Colon (tissue), 2 donors: ENCODE results near the gene MYO1D.

ENCODE experiments used
- FAIRE-seq: peaks from 2 replicates; lab custom pipeline; 2012; peaks lifted over from hg19 to GRCh38; lab: Jason Lieb, UNC
- donor health status: control.
- donor health status: control.

The MYO1D gene

DNA sequence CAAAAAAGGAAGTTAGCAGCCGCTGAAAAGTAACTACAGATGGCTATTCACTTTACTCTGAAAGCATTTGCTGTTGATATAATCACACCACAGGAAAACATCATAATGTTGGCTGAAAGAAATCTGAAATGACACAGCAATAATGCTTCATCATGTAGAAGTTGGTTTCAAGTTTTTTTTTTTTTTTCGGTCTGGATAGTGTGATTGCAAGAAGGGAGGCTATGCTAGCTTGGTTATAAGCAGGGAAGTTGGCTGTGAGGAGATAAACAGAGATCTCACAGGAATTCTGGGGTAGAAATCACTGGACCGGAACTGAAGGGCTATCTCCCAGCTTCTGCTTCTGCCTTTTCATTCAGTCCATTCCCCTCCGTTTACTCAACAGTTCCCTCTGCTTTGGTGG is 57.9 kb downstream of the MYO1D start:
- FAIRE-seq, result no peak

DNA sequence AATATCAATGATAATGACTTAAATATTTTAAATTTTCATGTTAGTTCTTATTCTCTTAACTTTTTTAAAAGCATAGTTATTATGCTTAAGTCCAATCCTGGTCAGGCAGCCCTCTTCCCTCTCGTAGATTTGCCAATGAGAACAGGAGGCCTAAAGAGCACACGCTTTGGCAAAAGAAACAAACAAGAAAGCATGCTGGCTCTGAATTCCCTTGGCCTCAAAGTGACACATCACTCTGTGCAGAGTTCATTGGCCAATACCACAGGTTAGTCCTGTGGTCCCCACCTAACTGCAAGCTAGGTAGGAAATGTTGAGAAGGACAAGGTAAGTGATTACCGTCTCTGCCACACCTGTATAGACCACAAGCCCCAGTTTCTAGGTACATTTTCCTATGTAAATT is 61.5 kb downstream of the MYO1D start:
- no peak for FAIRE-seq

DNA sequence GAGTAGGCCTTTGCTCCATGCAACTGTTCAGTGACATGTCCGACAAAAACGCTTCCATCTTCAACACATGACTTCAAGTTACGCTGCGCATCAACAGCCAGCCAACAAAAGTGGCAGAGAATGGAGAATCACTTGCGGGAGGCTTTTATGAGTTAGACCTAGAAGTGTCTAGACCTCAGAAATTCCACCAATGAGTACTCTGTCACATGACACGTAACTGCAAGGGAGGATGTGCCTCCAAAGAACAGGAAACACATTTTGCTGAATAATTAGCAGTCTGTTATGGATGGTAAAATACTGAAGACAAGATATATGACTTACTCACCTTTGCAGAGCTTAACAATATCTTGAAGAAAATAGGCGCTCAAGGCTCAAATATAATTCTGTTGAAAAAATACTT is 62.1 kb downstream of the MYO1D start:
- FAIRE-seq, result no peak

DNA sequence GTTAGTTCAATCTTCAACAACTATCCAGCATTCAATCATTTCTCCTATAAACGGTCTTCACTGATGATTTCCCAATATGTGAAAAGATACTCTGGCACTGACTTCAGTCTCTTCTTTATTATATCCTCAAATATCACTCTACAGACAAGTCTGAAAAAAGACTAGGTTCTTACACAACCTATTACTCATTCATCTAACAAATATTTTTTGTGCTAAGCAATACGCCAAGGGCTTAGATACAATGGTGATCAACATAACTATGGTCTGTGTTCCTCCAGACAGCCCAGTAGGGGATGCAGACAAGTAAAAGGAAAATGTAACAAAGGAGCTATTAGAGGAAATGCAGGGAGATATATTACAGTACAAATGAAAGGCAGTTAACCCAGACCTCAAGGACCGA is 63.9 kb downstream of the MYO1D start:
- FAIRE-seq, result no peak

DNA sequence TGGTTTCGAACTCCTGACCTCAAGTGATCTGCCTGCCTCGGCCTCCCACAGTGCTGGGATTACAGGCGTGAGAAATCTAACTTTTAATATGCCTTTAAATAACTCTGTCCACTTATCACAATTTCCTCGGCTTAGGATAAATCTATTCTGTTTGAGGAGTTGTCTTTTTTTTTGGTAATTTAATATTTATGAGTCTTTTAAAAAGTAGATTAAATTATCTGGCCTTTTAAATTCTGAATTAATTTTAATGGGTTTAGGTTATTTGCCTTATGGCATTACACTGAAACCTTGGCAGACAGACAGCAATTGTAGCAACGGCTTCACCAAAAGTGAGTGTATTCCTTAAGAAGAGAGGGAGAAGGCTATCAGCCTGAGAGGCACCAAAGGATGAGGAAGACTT is 66.2 kb downstream of the MYO1D start:
- no peak for FAIRE-seq

DNA sequence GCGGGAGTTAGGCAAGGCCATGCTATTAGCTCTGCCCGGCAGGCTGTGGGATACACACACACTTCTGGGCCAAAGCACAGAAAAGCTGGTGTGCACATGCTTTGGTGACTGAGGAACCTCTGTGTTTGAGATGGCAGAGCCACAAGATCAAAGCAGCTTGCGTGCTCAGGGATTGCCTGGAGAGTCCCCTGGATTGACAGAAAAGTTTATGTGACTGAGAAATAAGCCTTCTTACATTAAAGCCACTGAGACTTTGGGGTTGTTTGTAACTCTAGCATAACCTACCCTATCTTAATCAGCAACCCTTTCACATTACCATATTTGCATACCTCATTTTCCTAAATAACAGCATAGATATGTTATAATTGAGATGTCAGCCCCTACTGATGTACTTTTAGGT is 69.3 kb downstream of the MYO1D start:
- FAIRE-seq, result no peak

DNA sequence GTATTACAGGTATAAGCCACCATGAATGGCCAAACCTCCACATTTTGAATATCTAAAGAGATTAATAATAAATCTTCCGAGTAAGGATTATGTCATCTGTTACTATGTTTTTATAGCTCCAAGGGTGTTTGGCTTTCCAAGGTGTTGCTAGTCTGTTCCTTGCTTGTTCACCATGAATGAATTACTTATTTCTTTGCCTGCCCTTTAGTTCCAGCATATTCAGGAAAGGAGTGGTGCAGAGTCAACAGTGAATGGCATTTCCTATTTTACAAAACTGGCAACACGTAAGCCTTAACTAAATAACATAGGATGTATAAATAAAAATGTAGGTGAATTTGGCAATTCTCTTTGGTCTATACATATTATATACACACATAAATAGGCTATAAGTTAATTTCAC is 70.3 kb downstream of the MYO1D start:
- FAIRE-seq, result peak; percentile 84

DNA sequence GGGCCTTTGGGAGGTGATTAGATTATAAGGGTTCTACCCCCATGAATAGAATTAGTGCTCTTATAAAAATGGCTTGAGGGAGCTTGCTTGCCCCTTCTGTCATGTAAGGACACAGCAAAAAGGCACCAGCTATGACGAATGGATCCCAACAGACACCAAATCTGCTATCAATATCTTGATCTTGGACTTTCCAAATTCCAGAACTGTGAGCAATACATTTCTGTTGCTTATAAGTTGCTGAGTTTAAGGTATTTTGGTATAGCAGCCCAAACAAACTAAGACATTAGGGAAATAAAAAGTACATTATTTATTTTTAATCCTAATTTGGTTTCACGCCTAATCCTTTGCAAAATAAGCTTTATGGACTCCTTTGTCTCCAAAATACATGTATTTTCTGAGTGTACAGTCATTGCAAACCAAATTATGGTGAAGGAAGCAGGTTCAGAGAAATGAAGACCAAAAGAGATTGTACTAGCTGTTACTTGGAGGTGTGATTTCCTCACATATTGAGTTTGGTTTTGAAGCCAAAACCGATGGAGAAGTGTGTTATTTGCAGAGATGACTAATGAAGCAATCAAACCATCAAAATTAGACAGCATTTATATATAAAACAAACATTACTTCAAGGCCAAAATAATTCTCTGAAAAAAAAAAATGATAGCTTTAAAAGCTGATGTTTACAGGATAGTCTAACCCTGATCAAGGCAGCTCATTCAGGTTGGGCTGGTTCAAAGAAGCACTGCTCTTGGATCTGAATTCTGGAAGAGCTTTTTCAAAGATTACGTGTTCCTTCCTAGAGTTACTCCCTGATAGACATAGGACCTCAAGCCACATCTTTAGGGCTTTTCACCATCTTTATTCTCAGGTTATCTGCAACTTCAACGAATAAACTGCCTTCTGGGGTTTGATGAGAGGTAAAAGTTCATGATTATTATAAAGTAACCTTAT is 71.6 kb downstream of the MYO1D start:
- FAIRE-seq, result no peak

DNA sequence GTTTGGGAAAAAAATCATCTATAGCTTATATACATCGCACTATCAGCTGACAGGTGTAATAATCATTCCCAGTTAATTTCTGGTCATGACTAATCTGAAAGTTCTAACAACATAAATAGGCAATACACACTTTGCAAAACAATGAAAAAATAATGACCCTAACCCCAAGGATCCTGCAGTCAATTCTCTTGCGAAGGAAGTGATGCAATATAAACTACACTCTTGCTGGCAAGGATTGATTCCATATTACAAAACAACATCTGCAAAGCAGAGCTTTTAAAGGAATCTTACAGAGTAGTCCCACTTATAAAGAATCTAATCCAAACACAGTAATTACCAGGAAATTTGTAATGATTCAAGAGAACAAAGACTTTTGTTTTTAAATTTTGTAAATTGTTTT is 73.4 kb downstream of the MYO1D start:
- FAIRE-seq, result no peak

DNA sequence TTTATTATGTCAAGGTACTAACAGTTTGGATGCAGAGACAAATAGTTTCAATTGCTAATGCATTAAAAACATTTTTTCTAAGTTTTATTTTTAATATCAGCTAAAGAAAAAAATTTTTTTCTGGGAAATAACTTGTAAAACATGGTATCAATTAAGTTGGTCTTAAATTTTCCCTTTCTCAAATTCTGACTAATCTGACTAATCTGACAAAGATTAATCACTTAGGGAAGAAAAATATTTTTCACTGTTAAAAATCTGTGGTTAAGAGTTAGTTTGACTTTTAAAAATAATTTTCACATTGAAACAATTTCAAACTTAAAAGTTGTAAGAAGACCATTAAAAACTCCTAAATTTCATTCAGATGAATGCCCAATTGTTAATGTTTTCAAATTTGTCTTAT is 74.6 kb downstream of the MYO1D start:
- no peak for FAIRE-seq

DNA sequence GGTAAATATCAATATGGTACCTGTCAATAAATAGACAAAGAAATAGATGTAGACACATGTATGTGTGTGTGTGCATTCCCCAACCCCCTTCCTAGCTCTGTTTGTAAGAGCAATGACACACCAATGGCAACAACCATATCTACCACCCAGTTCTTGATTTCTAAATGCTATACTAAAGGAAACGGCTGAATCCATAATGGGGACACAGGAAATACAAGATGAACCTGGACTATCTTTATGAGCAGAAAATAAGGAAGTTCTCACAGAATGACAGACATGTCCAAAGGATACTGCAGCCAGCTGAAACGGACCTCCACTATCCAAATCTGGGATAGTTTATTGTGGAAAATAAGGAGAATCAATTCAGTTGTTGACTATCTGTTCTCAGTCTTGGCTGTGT is 75.3 kb downstream of the MYO1D start:
- FAIRE-seq, result no peak

DNA sequence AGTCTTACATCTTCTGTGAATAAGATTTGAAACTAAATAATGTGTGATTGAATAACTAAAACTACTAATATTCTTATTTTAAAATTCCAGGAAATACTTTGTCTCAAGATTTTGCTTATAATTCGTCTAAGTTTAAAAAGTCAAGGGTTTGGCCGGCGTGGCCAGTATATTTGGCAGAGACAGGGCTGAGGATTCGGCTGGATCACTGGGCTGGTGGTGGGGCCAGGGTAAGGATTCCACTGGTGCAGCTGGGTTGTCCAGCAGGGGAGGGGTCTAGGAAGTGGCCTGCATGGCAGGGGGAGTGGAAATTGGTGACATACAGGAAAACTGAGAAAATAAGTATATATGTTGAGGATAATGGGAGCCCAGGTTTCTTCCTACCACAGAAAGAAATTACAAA is 75.7 kb downstream of the MYO1D start:
- no peak for FAIRE-seq

DNA sequence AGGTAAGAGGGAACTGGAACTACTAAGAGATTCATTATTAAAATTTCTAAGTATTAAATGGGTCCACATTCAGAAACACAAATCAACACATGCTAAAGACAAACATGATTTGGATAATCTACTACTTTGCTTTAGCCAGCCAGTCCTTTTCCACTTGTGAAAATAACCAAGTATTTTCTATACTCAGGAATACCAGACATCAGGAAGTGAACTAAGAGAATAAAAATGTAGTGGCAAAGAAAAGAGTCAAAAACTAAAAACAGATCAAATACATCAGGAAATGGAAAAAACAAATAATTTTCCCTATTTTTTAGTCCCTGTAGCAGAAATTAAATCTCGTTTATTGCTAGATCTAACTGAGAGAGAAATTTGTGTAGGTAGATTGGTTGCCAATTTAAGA is 78.0 kb downstream of the MYO1D start:
- no peak for FAIRE-seq

DNA sequence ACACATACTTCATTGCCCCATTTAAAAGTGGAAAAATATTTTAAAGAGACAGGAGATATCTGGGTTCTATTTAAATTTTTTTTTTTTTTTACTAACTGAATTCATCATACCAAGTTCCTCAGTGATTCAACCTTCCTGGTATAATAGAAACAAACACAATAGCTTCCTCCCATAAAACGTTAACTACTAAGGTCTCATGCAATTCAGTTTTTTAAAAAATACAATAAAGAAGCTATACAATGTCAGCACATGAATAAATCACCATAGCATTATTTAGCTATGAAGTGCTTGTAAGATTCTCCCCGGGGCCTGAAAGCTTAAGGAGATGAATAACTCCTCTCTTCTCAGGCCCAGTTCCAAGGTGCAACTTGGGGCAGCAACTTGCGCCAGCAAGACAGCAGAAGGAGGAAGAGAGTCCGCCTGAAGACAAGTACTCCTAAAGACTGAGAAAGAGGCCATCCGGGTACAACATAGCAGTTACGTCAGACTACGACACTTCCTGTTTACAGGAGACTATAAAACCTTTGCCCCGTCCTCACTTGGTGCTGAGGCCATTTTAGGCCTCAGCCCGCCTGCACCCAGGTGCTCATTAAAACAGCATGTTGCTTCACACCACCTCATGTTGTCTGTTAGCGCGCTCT is 81.5 kb downstream of the MYO1D start:
- FAIRE-seq, result no peak

DNA sequence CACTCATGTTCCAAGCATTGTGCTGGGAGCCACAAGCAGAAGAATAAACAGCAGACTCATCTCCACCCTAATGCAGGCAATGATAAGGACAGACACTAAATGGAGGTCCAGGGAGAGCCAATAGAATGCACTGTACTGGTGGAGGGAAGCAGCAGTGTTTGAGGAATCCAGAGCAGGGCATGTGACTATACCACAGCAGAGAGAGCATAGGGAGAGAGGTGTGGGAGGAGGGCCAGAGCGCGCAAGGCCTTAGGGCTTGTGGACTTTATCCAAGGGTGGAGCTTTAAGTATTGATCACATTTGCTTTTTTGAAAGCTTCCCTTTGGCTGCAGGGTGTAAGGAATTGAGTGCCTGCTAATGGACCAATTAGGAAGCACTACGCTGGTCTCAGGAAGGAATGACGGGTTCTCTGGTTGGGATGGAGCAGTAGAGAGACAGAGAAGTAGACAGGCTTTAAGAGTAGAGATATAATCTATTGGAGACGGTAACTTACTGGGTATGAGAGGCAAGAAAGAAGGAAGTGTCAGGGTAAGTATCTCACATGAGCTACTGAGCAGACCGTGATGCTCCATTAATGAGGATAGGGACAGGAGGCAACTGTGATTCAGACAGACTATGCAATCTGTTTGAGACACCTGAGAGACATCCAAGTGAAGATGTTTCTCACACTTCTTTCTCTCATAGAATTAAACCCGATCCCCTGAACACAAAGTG is 82.2 kb downstream of the MYO1D start:
- no peak for FAIRE-seq

DNA sequence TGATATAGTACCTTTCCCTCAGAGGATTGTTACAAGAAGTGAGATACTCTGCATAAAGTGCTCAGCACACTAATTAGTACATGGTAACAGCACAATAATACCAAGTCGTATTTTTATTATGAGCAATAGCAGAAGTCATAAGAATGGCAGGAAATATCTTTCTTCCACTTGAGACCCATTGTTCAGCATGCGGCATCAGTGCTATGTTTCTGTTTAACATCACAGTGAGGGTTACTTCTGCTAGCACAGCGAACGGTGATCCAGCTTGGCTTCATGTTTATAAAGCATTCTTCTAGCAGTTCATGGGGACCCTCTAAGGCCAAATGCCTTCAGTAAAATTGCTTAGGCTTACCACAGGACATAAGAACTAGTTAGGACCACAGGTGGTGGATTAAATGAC is 83.1 kb downstream of the MYO1D start:
- FAIRE-seq, result no peak

DNA sequence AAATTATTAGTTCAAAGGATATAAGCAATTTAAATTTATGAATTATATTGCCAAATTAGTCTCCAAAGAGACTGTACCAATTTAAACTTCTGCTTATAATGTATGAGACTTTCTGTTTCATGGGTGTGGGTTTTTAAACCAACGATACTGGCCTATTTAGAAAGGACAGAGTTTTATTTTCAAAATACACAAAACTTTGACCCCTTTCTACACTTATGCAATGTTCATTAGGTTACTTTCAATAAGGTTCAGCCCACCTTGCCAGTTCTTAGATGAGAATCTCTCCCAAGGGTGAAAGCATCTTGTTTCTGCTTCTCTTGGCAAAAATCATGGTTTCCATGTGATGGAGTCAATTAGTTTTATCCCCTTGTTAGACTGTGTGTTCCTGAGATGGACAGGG is 84.7 kb downstream of the MYO1D start:
- FAIRE-seq, result no peak

DNA sequence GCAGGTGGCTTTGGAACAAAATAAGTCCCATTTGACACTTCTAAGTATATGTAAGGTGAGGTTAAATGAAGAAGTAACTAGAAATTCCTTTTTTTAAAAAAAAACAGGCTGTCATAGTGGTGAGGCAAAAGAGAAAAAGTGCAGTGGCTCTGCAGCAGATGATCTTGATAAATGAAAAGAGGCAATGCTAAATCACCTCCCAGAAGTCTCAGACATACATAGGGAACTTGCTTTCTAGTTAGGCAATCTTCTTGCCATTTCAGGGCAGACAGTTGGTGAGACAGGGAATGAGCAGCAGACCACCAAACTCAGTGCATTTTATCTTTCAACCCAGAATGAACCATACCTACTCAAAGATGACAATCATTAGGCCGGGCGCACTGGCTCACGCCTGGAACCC is 90.8 kb downstream of the MYO1D start:
- no peak for FAIRE-seq

DNA sequence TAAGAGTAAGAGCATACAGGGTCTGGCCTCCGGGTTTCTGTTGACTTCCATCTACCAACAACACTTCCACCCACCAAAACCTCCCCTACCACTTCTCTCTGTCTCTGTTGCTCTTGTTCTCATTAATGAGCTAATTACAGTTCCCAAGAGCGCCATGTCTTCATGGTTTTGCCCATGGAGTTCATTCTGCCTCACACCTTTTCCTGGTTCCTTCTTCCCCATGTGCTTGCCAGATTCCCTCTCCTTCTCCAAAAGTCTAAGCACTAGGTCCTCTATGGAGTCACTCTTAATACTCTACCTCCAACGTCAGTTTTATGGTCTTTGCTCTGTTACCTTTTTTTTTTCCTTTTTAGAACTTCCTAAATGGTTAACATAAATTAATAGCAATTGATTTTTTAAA is 92.8 kb downstream of the MYO1D start:
- FAIRE-seq, result no peak

DNA sequence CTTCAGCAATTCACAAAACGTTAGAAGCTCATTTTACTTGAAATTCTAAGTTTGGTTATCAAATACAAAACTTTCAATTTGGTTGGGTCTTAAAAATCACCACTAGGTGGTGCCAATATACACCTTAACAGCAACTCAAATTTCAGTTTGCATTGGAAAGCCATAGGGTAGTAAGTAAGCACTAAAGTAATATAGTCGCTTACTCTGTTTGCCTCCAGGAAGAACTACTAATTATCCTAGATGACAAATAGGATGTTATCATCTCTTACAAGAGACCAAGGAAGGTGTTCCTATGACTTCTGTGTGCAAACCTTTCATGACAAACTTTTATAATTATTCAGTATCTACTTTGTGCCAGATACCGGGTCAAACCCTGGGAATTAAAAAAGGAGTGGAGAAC is 93.3 kb downstream of the MYO1D start:
- FAIRE-seq, result peak; percentile 96

DNA sequence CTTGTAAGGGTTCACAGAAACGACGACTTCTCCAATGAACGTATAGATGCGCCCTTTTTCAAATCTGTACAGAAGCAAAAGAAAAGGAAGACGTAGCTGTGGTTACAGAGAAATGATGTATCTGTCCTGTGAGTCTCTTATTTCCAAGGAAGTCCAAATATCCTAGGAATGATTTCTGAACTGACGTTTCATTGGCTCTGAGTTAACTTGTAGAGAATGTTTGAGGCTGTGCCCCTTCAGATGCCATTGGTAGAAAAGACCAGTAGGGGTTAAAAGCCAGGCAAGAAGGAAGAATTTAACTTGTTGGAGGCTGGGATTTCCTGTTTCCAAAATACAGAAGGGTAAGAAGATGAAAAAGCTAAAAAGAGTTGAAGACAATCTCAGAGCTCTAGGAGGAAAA is 96.2 kb downstream of the MYO1D start:
- no peak for FAIRE-seq

DNA sequence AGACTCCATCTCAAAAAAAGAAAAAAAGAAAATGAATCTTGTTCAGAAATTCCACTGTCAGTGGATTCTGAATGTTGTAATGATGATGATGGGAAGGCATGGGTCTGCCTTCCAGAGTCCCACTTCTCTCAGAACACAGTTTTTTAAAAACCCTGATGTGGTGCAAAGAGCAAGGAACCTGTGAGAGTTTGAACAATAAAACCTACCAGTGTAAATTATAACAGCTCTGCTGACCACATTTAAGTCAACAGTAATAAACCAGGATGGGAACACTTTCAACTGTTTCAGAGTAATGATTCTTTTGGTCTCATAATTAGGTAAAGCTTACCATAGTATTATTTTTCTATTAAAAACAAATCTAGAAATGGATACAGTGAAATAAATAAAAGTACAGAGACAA is 99.0 kb downstream of the MYO1D start:
- FAIRE-seq, result no peak

DNA sequence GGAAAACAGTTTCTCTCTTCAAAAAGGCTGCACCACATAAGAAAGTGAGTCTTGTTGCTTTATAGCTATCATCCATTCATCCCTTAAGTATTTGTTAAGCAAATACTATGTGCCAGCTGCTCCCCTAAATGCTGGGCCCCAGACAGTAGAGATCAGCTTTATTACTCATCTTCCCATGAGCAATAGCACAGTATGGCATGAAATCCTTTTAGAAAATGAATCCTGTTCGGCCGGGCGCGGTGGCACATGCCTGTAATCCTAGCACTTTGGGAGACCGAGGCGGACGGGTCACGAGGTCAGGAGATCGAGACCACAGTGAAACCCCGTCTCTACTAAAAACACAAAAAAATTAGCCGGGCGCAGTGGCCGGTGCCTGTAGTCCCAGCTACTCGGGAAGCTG is 99.5 kb downstream of the MYO1D start:
- FAIRE-seq, result no peak
